ENCODE results near the gene SLC13A2. TPM values are rescaled to one million over a fixed set of nuclear protein-coding genes. Genes with fewer than 3 reads are reported as not detected.

The SLC13A2 gene
- total and polyA plus RNA-seq, 7 donors: 0.21 TPM; not detected in 6

DNA sequence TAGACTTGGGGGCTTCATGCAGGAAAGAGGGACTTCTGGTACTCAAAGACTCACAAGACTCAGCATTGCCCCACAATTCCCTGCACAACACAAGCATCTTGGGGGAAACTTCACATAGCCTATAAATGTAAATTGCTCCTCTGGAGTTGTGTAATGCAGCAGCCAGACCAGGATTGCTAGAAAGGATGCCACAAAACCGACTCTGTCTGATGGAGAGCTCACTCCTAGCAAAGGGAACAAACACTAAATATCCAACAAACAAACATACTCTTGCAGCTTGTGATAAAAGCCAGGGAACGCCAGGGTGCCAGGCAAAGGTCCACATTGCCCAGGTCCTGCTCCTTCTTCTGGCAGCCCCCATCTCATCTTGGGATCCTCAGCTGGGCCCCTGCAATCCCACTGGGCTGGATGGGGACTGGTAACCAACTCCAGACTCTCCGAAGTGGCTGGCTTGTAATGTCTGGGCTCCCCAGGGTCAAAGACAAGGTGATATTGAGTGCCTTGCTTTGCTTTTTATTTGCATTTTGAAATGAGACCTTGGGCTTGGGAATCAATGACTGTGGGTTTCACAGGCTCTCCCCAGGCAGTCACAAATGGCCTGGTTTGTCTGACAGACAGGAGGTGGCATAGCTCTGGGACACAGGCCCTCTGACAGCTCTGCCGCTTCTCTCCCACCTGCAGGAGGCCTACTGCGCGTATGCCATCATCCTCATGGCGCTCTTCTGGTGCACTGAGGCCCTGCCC is 15.3 kb downstream of the SLC13A2 start:
- Histone ChIP-seq H3K27me3 (ENCODE audit: insufficient read depth in 3 of 3, low read length in 2 of 3) (peaks cover 0 to 7% (median 5%) of the 10 kb centered on the region in 3 donors), H3K4me3 (no peak overlapping the region), H3K9me3 (no peaks in the 10 kb centered on the region), H3K27ac (no peak overlapping the region), H3K4me1 (no peaks in the 10 kb centered on the region), H3K36me3 (ENCODE audit: insufficient read depth in 1 of 2, low read depth in 1 of 2) (no peaks in the 10 kb centered on the region)
- ATAC-seq (no peak), DNase-seq (peak in 1 of 2 donors; percentile 11)
- intact Hi-C loops (cut with DNase I): loop anchor here in 1 of 2 donors (10.0 kb wide), 1 partner anchor 64 kb away; no protein-coding TSS in a partner anchor
- TF ChIP-seq, protein P1, sequence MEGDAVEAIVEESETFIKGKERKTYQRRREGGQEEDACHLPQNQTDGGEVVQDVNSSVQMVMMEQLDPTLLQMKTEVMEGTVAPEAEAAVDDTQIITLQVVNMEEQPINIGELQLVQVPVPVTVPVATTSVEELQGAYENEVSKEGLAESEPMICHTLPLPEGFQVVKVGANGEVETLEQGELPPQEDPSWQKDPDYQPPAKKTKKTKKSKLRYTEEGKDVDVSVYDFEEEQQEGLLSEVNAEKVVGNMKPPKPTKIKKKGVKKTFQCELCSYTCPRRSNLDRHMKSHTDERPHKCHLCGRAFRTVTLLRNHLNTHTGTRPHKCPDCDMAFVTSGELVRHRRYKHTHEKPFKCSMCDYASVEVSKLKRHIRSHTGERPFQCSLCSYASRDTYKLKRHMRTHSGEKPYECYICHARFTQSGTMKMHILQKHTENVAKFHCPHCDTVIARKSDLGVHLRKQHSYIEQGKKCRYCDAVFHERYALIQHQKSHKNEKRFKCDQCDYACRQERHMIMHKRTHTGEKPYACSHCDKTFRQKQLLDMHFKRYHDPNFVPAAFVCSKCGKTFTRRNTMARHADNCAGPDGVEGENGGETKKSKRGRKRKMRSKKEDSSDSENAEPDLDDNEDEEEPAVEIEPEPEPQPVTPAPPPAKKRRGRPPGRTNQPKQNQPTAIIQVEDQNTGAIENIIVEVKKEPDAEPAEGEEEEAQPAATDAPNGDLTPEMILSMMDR (IDR thresholded peaks at IDR 0.05): no peak
- WGBS, 3 donors: 78 to 85% (median 81%) methylated on average over 7 of the region's 7 CpGs

DNA sequence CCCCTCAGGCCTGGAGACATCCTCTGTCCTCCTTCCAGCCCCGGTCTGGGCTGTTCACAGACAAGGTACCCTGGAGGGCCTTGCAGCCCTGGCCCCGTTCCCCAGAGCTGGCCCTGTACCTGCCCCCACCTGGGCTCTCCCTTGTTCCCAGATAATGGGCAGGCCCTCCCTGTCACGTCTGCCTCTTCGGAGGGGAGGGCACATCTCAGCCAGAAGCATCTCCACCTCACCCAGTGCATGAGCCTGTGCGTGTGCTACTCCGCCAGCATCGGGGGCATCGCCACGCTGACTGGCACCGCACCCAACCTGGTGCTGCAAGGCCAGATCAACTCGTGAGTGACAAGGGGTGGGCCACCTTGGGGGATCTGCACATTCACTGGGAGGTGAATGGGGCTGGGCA is 17.8 kb downstream of the SLC13A2 start:
- ATAC-seq (no peak), DNase-seq (peak in 1 of 2 donors; percentile 14)
- no peaks in the 10 kb centered on the region for H3K9me3 ChIP-seq
- intact Hi-C loops (cut with DNase I): loop anchor here in 1 of 2 donors (5.0 kb wide), 1 partner anchor 46 kb away; no protein-coding TSS in a partner anchor
- H3K4me1 ChIP-seq: no peaks in the 10 kb centered on the region
- peaks cover 0 to 6% (median 0%) of the 10 kb centered on the region in 3 donors for H3K27me3 ChIP-seq (ENCODE audit: insufficient read depth in 3 of 3, low read length in 2 of 3)
- no peaks in the 10 kb centered on the region for H3K36me3 ChIP-seq (ENCODE audit: insufficient read depth in 1 of 2, low read depth in 1 of 2)
- 78 to 79% (median 78%) methylated on average over 11 of the region's 11 CpGs for WGBS, 3 donors
- TF ChIP-seq, protein P1 (IDR thresholded peaks at IDR 0.05): no peak
- no peak overlapping the region for H3K4me3 ChIP-seq
- no peak overlapping the region for H3K27ac ChIP-seq

DNA sequence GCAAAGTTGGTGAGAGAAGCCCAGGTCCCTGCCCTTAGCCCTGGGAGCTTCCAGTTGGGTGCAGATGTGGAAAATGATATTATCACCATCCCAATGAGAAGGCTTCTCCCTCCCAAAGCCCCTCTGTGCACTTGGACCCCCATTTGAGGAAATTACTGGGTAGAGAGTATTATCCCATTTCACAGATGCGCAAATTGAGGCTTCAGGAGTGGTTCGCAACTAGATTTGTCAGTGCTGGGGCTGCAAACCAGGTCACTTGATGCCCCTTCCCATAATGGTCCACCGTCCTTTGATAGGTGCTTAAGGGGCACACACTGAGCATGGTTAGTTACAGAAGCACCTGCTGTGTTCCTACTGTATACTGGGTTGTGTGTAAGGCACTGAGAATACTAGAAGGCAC is 18.4 kb downstream of the SLC13A2 start:
- intact Hi-C loops (cut with DNase I): loop anchor here in 1 of 2 donors (5.0 kb wide), 1 partner anchor 45 kb away; no protein-coding TSS in a partner anchor
- ATAC-seq (no peak), DNase-seq (no peak)
- H3K4me1 ChIP-seq: no peaks in the 10 kb centered on the region
- H3K27me3 ChIP-seq (ENCODE audit: insufficient read depth in 3 of 3, low read length in 2 of 3): peaks cover 0 to 6% (median 0%) of the 10 kb centered on the region in 3 donors
- H3K27ac ChIP-seq: no peak overlapping the region
- no peaks in the 10 kb centered on the region for H3K9me3 ChIP-seq
- 83 to 86% (median 83%) methylated on average over 3 of the region's 3 CpGs for WGBS, 3 donors
- H3K4me3 ChIP-seq: no peak overlapping the region
- TF ChIP-seq, protein P1 (IDR thresholded peaks at IDR 0.05): no peak
- no peaks in the 10 kb centered on the region for H3K36me3 ChIP-seq (ENCODE audit: insufficient read depth in 1 of 2, low read depth in 1 of 2)

DNA sequence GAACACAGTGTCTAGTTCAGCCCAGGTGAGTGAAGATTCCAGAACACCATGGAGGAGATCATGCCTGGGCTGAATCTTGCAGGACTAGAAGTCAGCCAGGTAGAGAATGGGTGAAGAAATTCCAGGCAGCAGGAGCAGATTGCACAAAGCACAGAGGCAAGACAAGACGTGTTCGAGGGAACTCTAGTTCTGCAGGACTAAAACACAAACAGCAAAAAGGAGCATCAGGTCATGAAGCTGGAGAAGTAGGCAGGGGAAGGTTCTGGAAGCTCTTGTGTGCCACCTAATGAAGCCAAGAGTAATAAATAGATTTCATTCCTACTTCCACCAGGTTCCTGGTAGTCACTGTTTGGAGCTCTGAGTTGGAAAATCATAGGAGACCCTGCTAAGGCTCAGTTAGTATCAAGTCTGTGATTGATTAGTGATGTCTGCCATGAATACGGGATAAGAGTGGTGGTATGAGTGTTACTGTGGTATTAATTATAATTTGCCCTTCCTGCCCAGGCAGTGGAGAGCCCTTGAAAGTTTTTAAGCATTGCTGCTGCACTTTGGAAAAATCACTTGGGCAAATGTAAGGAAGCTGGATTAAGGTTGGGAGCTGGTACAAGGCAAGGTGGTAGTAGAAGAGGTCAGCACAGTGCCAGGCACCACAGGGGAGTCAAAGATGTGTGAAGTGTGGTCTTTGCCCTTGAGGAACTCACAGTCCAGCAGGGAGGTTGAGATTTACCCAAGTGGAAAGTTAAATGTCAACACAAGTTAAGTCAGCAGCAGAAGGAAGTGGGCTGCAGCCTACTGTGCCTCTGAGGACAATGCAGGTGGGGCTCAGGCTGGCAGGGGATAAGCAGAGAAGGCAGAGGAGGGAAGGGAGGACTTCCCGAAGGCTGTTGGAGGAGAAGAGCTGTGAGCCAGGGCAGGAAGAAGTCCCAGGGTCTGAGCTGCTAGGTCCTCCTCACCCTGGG is 19.2 kb downstream of the SLC13A2 start:
- 56 to 64% (median 63%) methylated on average over 4 of the region's 4 CpGs for WGBS, 3 donors
- DNase-seq: no peak

More for the DNA sequence above, 19.2 kb downstream of the SLC13A2 start:
- H3K27me3 ChIP-seq (ENCODE audit: insufficient read depth in 3 of 3, low read length in 2 of 3): peaks cover 0 to 6% (median 0%) of the 10 kb centered on the region in 3 donors
- ATAC-seq: no peak
- no peak overlapping the region for H3K4me3 ChIP-seq
- intact Hi-C loops (cut with DNase I): loop anchor here in 1 of 2 donors (5.0 kb wide), 1 partner anchor 45 kb away; no protein-coding TSS in a partner anchor
- TF ChIP-seq, protein P1 (IDR thresholded peaks at IDR 0.05): no peak
- no peaks in the 10 kb centered on the region for H3K4me1 ChIP-seq
- no peak overlapping the region for H3K27ac ChIP-seq
- H3K9me3 ChIP-seq: no peaks in the 10 kb centered on the region
- no peaks in the 10 kb centered on the region for H3K36me3 ChIP-seq (ENCODE audit: insufficient read depth in 1 of 2, low read depth in 1 of 2)
